GM10266 (cell line): ENCODE results near the gene KCNJ12.

Experiments
- DNase-seq: peaks from one replicate; pipeline ENCODE4 v3.0.0; 2012; ENCODE audit errors: extremely low spot score
- TF ChIP-seq, protein P1 (sequence below): IDR thresholded peaks from 2 replicates; pipeline ENCODE4 v1.5.1; 2012; ENCODE audit warnings: mild to moderate bottlenecking, low read depth; ENCODE audit not compliant: control insufficient read depth, insufficient read depth; ENCODE audit errors: missing control alignments

Gene KCNJ12

GRCh38 chr17:21378553-21378952 lies 2.4 kb downstream of the KCNJ12 start:
- DNase-seq = no peak

GRCh38 chr17:21379080-21379711 lies 3.0 kb downstream of the KCNJ12 start:
- DNase-seq = no peak
- TF ChIP-seq, protein P1, sequence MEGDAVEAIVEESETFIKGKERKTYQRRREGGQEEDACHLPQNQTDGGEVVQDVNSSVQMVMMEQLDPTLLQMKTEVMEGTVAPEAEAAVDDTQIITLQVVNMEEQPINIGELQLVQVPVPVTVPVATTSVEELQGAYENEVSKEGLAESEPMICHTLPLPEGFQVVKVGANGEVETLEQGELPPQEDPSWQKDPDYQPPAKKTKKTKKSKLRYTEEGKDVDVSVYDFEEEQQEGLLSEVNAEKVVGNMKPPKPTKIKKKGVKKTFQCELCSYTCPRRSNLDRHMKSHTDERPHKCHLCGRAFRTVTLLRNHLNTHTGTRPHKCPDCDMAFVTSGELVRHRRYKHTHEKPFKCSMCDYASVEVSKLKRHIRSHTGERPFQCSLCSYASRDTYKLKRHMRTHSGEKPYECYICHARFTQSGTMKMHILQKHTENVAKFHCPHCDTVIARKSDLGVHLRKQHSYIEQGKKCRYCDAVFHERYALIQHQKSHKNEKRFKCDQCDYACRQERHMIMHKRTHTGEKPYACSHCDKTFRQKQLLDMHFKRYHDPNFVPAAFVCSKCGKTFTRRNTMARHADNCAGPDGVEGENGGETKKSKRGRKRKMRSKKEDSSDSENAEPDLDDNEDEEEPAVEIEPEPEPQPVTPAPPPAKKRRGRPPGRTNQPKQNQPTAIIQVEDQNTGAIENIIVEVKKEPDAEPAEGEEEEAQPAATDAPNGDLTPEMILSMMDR = no peak

More at GRCh38 chr17:21378553-21378952, 2.4 kb downstream of the KCNJ12 start:
- TF ChIP-seq, protein P1 = no peak

- TF ChIP-seq, protein P1 = no peak
- no peak for DNase-seq
These were observed 4.5 kb downstream of the KCNJ12 start for GRCh38 chr17:21380659-21381058.

- TF ChIP-seq, protein P1 = no peak
- no peak for DNase-seq
These were observed 5.0 kb downstream of the KCNJ12 start for GRCh38 chr17:21381076-21381706.

DNA sequence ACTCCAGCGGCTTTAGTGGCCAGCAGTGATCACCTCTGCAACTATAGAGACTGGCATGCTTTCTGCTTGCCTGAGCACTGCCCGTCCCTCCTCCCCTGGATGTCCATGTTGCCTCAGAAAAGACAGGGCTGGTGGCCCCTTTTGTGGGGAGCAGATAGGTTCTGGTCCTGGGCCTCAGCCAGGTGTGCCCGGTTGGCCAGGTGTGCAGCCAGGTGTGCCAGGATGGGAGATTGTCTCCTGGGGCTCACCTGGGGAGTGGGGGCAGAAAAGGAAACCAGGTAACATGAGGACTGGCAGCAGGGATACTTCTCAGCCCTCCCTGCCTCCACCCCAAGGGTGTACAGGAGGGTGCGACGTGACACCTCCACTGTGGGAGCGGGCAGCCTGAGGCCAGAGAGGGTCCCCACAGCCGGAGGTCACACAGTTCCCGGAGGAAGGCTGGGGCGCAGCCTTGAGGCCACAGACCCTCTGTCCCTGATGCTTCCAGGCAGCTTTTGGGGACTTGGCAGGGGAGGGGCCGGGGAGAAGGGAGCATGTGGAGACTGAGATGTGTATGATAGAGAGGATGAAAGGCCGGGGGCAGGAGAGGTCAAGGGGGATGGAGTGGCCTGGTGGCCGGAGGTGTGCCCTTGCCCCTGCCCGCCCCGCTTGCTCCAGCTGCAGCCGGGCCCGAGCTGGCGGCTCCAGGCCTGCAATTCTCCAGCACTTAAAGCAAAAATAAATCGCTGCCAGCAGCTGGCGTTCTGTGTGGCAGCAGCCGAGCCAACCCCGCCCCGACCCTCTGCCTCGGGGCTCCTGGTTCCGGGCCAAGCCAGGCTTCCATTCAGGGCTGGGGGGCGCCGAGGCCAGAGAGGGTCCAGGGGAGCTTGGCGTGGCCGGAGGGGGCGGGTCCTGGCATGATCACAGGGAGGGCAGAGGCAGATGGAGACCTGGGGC lies 6.7 kb downstream of the KCNJ12 start:
- no peak for DNase-seq

GRCh38 chr17:21385281-21385845 lies 9.2 kb downstream of the KCNJ12 start:
- TF ChIP-seq, protein P1 = no peak
- no peak for DNase-seq

More for the DNA sequence above, 6.7 kb downstream of the KCNJ12 start:
- TF ChIP-seq, protein P1 = no peak

DNA sequence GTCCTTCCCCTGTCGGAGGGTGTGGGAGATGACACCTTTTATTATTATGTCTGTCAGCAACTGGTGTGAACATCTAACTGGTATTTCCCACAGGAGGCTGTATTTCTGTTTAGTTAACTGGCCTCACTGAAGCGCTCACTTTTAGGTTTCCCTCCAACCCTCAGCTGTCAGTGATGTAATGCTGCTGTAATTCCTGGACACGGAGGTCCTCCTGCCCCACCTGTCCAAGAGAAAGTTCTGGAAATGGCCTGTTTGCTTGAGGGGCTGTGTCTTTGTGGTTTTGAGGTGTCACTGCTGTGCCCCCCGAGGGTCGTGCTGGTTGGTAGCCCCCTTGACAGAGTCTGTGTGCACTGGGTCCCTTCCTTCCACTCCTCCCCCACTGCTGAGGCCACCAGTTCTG lies 11.5 kb downstream of the KCNJ12 start:
- TF ChIP-seq, protein P1 = no peak
- DNase-seq = no peak
